DMS53 treated with DMSO at 0.1 percent for 48 hours (cell line): ENCODE data around the gene LYRM4.

ENCODE experiments used
- DNase-seq: peaks from one replicate; lab custom pipeline; 2025; ENCODE audit not compliant: unreplicated experiment; lab: John Stamatoyannopoulos, UW

The LYRM4 gene

DNA sequence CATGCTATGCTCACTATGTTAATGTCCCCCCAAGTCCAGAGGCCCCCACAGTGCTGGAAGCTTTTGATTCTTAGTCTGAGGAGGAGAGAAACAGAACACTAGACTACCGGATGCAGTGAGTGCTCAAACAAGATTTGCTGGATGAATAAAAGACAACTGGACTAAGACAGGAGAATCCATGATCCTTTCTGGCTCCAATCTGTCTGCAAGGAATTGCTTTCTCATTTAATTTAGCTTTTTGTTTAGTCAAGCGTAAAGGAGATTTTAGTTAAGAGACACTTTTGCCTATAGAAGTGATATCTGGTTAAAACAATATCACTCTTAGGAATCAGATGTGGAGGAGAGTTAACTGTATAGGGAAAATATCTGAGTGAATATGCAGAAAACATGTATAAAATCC lies 13.5 kb downstream of the LYRM4 start:
- DNase-seq: no peak

DNA sequence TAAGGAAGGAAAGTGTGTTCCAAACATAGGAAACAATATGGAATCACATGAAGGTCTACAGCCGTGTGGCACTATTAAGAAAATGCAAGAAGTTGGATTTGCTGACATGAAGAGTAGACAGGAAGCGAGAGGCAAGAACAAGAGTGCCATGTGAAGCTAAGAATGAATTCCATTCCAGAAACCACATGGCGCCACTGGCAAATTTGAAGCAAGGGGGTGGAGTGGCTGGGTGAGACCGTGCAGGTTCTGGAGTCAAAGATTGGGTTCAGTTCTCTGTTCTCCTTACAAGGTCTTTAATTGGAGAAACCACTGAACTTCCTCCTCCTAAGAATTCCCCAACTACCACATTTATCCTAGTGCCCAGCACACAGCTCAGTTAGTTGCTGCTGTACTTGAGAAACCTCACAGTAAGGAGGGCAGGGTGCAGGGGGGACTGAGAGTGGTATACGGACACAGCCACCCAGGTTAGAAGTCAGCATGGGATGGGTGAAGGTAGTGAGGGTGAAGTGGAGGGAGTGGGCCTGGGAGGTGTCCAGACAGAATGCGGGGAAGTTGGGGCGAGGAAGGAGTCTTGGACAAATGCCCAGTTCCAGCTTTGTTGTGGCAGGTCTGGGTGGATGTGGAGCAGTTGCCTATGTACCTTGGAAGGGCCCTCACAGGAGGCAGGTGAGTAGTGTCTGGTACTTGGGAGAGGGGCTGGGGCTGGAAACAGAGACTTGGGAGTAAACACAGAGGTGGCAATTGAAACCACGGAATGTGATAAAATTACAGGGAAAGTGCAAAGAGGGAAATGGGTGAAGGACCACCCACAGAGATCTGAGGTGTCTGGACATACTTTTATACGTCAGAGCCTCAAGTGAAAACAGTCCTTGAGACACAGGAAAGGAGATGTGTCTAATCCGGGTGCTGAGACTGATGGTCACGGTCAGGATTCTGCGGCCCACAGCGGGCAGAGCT lies 14.3 kb downstream of the LYRM4 start:
- no peak for DNase-seq

DNA sequence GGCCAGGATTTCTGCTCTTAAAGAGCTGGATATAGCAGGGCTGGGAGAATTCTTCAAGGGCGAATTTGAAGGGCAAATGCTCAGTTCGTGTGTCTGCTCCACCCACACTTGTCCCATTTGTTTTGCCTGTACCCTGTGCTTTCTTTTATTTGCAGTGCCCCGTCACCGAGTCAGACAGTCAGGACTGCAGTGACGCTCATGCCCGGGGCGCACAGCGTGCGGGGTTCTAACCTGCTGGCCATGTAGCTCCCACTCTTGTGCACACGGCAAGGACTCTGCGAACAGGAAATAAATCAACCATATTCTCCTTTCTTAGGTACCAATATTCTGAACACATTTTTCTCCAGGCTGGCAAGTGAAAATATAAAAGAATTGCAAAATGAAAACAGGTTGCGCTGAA lies 17.7 kb downstream of the LYRM4 start:
- no peak for DNase-seq

DNA sequence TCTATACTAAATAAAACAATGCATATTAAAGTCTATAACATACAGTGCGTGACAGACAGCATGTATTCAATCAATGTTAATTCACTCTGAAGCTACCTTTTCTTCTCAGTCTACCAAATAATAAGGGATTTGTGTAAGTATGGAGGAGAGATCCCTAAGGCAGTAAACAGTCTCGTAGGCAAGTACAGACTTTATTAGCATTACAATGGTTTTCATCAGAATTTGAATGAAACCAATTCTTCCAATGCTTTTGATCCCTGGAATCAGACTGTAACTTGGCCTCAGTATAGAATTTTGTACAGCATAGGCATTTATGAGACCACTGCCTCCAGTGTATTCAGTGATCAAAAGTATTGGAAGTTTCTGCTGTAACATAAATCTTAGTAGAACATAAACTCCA lies 19.5 kb downstream of the LYRM4 start:
- DNase-seq: no peak

DNA sequence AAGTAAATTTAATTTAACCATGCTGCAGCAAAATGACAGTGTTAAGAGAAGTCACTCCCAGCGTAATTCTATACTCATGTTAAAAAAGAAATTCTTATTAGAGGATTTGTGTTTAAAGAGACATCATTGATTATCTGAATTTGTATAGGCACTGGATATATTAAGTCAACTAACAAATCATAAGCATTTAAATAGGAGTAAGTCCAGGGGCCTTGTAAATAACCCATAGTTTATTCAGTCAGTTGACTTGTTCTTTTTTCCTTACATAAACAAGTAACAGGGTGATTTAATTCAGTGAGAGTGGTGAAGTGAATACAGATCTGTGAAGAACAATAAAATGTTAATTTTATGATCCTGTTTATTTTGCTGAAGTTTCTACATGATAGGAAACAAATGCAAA lies 22.4 kb downstream of the LYRM4 start:
- DNase-seq: no peak

DNA sequence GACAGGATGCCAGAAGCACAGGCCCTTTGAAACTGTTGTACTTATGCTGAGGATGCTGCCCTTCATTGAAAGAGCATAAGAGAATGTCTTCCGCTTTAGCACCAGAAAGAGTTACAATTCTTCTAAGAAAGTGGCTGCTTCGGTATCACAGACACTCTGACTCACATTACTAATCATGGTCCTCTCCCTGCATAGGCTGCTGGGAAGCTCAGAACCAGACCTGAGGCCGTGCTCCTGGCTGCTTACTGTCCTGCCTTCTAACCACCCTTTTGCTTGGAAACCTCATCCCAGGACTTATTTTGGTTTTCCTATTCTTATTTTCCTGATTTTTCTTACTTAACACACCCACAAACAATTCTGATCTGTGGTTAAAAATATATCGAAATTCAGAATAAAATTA lies 22.9 kb downstream of the LYRM4 start:
- DNase-seq: no peak

DNA sequence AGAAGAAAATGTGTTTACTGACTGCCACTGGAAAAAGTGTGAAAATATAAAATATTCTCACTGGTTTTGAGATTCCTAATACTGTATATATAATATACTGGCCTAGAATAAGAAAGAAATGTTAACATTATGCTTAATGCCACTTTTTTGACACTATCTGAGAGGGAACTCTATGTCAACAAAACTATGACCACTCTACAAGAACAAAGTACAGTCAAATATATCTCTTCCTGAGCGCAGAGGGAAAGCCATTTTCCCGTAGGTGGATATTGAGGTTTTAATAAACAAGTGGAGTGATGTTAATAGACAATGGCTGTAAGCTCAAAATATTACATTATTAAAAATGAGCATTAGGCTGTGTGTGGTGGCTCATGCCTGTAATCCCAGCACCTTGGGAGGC lies 24.9 kb downstream of the LYRM4 start:
- no peak for DNase-seq

DNA sequence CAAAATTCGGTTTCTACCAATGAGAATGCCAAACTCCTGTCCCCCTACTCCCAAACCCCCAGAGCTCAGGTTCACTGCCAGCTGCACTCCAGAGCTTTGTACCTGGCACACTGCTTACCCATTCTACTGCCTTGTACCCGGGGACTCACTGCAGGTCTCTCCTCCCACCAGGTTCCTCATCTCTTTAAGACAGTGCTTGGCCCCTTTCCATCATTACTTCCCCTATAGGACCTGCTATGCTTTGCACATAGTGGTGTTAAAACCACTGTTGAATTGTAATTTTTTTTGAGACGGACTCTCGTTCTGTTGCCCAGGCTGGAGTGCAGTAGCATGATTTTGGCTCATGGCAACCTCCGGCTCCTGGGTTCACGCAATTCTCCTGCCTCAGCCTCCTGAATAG lies 25.9 kb downstream of the LYRM4 start:
- no peak for DNase-seq

DNA sequence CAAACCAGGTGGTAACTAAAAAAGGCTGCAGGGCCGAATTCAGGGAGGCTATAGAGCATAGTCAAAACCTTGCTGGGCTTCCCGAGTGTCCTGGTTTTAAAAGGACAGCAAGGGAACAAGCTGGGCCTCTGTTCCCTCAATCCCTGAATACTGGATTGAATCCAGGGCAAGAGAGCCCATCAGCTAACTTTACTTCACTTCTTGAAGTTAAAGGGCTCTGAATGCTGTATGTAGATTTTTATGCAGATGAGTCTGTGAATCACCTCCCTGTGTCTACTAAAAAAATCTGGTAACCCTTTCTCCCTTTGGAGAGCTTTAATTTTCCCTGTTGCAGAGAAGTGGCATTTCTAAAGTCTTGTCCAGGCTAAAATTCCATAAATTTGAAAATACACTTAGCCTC lies 29.5 kb downstream of the LYRM4 start:
- DNase-seq: no peak

DNA sequence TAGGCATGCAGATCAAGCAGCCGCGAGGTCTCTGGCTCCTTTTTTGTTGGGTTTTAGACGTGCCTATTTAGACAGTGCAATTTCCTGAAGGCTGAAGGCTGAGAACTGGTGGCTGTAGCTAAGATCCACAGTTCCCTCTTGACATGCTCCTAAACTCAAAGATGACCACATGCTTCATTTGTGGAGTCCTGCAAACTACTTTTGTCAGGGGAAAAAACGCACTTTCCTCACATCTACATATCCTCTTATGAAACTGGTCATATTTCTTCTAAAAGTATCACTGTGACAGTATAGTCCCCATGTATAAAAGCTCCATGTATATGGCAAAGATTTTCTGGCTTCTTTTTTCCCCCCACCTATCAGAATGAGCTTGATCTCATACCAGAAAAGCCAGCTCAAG lies 30.7 kb downstream of the LYRM4 start:
- no peak for DNase-seq

DNA sequence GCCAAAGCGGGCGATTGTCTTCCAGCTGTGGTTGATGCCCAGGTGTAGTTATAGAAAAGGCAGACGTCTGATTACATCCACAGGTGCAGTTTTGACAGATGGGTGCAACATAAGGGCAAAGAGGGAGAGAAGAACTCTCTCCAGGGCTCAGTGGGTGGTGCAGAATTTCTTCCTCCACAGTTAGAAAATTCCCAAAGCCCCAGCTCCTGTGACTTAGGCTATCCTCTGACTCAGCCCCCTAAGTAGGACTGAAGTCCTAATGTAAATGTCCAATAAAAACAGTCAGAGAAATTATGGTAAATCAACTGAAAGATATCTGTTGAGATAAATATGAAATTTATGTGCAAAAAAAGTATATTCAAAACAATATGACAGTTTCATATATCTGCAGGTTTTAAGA lies 31.4 kb downstream of the LYRM4 start:
- no peak for DNase-seq

DNA sequence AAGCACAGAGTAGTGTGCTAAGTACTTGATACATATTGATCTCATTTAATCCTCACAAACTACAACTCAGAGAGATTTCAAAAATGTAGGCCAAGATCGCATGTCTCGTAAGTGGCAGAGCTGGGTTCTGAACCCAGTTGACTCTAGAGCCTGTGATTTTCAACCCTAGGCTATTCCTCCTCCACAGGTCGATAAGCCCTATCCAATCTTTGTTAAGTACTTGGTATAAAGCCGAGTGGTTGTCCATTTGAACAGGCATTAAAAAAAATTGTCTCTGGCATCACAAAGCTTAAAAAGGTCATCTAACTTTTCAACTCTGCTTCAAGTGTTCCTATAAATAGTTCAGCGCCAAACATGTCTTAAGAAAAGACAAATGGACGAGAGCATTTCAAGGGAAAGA lies 37.4 kb downstream of the LYRM4 start:
- DNase-seq: no peak

DNA sequence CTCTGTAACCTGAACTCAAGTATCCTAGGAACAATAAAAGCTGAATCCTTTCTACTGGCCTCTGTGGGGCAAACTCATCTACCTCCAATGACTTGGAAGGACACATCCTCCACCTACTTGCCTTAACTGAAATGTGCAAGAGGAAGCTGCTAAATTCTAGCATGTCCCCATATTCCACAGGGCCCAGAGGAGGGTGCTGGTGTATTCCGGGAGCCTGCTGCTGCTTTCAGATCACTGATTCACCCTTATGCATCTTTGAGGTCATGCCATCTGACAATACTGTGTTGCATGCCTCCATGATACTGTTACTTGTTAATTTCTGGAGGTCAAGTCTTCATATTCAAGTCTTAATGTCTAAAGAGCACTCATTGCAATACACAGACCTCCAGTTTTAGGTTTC lies 40.3 kb downstream of the LYRM4 start:
- DNase-seq: no peak

DNA sequence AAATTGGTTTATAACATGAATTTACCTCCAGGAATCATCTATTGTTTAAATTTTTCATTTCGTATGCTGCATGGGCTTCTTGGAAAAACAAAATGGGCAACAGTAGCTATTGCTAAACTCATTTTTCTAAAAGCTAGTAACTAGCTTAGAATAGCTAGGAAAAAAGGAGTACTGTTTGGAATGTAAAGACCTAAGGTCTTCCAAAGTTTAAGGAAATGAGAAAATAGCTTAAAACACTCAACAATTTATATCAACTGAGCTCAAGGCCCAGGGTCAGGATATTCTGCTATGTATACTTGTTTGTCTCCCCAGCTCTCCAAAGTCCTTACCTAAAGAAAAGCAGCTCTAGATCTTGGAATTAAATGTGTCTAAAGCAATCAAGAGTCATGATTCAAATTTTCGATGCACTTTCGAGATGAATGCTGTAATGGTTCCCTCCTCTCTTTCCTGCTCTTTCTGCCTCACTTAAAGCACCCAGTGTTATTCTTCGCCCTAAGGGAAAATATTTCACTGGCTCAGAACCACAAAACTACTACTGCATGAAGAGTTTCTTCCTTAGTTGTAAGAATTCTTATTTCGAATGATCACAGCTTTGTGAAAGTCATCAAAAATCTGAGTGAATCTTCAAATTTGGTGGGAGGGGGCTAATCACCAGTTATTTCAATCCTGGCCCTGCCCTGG lies 41.6 kb downstream of the LYRM4 start:
- no peak for DNase-seq

DNA sequence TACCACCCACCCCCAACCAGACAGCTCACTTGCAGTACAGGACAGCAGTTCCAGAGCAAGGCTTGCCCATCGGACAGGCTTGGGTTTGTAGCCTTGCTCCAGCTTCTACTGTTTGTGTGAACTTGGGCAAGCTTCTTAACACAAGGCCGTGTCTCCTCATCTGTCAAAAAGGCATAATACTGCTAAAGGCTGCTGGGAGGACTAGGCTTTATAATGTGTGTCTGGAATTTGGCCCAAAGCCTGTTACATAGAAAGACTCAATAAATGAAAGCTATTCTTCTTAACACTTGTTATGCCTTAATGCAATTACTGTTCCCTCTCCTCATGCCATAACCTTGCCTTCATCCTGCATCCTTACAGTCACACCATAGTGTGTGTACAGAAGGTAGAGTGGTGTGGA lies 43.4 kb downstream of the LYRM4 start:
- DNase-seq: no peak

DNA sequence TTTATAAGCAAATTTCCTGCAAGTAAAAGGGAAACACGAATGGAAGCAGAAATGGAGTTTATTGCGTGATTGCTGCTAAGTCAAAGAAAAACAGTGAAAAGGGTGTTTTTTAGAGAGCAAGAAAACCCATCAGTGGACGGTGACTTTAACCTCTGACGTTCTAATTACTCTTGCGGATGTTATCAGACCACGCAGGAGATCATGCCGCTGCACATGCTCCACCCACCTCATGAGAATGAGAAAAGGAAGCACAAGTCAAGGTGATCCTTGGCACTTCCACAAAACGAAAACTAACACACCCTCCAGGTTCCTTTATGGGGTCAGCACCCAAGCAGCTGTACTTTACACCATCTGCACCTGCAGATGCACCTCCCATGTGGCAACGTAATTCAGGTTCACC lies 45.0 kb downstream of the LYRM4 start:
- DNase-seq: no peak

DNA sequence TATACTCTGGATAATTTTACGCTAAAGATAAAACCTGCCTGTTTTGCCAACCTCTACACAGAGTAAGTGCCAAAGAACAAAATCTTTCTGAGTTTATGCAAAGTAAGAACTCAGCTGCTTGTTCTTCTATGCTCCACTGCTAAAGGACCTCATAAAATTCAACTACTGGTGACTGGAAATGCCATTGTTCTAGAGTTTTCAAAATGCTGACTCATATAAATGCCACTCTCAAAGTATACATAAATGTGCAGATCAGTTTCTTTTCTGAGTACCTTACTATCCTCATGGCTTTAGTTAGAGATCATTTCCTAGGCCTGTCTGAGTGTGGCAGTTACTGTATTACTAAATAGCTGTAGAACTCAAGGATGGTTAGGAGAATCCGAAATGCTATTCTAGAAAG lies 45.6 kb downstream of the LYRM4 start:
- peak; percentile 4 for DNase-seq

DNA sequence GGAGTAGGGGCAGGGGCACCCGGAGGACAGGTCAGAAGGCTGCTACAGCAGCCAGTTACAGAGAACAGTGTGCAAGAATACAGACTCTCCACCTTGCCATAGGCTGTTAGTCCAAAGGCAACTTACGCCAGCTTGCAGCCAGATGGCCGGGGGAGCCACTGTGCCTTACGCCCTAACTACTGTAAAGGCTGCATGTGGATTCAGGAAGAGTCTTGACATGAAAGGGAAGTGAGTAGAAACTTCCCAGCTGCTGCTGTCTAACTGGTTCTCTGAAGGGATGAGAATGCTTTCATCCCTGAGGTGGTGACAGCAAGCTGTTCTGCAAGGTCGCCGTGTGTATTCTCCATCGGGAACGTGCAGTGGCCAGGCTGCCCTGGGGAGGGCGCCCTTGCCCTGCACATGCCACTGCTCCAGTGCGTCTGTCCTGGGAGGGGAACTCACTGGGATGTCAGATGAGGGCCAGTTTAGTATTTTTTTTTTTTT lies 46.1 kb downstream of the LYRM4 start:
- DNase-seq: no peak

DNA sequence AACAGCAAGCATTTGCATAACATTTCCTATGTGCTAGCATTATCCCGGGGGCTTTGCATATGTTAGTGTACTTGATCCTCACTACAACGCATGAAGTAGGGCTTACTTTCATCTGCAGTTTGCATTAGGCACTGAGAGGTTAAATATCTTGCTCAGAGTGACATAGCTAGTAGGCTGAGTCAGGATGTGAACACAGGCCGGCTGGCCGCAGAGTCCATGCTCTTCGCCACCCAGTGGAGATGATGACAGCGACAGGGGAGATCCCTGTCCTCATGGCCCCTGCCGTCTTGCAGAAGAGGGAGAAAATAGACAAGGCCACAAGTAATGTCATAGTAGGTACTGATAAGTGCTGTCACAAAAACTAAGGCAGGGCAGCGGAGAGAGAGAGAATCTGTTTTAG lies 46.9 kb downstream of the LYRM4 start:
- DNase-seq: no peak

DNA sequence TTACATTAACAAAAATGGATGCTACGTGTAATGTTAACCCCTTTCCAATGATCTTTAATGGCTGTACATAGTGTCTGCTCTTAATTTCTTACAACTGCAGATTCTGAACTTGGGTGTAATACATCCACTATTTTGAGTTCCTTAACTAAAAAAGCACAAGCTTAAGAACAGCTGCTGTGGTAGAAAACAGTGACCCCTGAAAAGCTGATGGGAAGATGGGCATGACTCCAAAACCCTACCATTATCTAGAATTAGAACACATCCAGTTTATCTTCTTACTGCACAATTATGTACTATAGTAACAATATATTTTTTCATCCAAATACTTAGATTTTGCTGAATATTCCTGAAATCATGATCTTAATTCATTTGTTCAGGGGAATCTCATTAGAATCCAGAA lies 49.3 kb downstream of the LYRM4 start:
- no peak for DNase-seq

DNA sequence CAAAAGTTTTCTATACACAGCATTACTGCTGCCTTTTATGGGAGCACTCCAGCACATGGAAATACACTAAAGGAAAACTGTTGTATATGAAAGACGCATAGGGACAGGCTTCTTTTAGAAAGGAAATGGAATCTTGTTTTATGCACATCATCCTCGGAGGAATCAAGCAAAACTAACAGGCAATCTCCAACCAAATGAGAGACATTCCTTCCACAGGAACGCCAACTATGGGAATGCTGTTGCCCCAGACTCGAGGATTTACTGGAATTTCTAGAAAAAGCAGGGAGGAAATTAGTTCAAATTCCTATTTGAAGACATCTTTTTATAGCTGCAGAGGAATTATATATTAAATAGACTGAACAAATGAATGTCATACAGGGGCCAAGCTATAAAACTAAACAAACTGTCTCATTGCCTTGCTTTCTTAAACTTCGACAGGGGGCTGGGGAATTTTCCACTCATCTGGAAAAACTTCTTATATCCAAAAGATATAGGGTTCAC lies 52.2 kb downstream of the LYRM4 start:
- no peak for DNase-seq

DNA sequence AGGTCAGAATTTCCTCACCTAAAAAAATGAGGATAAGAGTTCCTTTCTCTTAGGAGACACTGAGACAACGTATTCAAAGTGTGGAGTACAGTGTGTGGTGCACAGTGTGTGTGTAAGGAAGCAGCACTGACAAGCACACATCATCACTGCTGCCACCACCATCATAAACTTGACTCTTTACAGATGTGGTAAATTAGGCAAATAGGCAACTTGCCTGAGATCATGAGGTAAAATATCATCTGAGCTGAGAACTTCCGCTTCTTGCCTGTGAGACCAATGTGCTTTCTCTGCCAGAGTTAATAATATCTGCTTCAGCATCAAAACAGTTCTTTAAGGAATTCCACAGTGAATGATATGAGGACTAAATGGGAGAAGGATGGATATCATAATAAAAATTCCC lies 52.7 kb downstream of the LYRM4 start:
- DNase-seq: no peak
